GM12873 (cell line): Measurements from ENCODE around the gene MICAL3.

Experiments
- CTCF ChIP-seq: IDR thresholded peaks from 2 replicates; pipeline ENCODE4 v1.5.1; 2012; ENCODE audit warnings: low read depth, mild to moderate bottlenecking, moderate library complexity, low read length, control low read depth; ENCODE audit not compliant: insufficient read depth; ENCODE audit errors: missing control alignments

The MICAL3 gene

GRCh38 chr22:17783312-17783711 is 241.0 kb downstream of the MICAL3 start:
- no peak for TF ChIP-seq CTCF

- TF ChIP-seq CTCF: no peak
These were observed 241.7 kb downstream of the MICAL3 start for GRCh38 chr22:17782621-17783020.

GRCh38 chr22:17782158-17782557 is 242.2 kb downstream of the MICAL3 start:
- TF ChIP-seq CTCF: no peak

- no peak for TF ChIP-seq CTCF
These were observed 242.9 kb downstream of the MICAL3 start for GRCh38 chr22:17781319-17782031.

GRCh38 chr22:17780741-17781318 is 243.5 kb downstream of the MICAL3 start:
- TF ChIP-seq CTCF: peak; percentile 24

GRCh38 chr22:17780116-17780740 is 244.1 kb downstream of the MICAL3 start:
- TF ChIP-seq CTCF: no peak

GRCh38 chr22:17779286-17780115 is 244.9 kb downstream of the MICAL3 start:
- TF ChIP-seq CTCF: no peak
